ENCODE data around the gene RCBTB1.

DNA sequence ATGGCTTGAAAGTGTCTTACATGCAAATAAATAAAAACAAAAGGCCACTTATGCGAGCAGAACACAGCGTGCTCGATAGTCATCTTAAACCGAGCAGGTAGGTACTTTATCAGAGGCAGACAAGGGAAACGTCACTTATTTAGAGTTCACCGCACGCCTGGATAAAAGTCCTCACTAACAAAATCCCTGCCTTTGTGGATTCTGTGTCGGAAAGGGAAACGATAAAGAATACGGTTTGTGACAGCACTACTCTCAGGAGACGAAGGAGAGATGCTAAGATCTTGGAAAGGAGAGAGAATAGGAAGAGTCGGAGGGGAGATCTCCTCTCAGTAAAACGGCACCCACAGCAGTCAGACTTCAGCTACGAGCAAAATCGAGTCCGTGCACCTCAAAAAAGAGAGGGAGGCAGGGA is 581 bp downstream of the RCBTB1 start:
- TF ChIP-seq CTCF (IDR thresholded peaks at IDR 0.05) (no peak), POLR2A (IDR thresholded peaks at IDR 0.05) (no peak), EP300 (IDR thresholded peaks at IDR 0.05) (no peak), POLR2AphosphoS5 (IDR thresholded peaks at IDR 0.05) (no peak)
